ENCODE data around the gene STXBP4.

Gene STXBP4

GRCh38 chr17:55134486-55135157 is 166.1 kb downstream of the STXBP4 start:
- no peak for DNase-seq

GRCh38 chr17:55140809-55141208 is 172.2 kb downstream of the STXBP4 start:
- DNase-seq, result no peak

GRCh38 chr17:55144518-55144917 is 176.0 kb downstream of the STXBP4 start:
- DNase-seq, result no peak

GRCh38 chr17:55149485-55149884 is 180.9 kb downstream of the STXBP4 start:
- DNase-seq, result no peak

- DNase-seq, result no peak
Measured at GRCh38 chr17:55152236-55152635, 183.7 kb downstream of the STXBP4 start.

- no peak for DNase-seq
Measured at GRCh38 chr17:55154101-55154500, 185.5 kb downstream of the STXBP4 start.

- DNase-seq, result no peak
Measured at GRCh38 chr17:55155856-55156560, 187.4 kb downstream of the STXBP4 start.

- no peak for DNase-seq
Measured at GRCh38 chr17:55157165-55157564, 188.6 kb downstream of the STXBP4 start.

- DNase-seq, result no peak
Measured at GRCh38 chr17:55158439-55158838, 189.9 kb downstream of the STXBP4 start.

GRCh38 chr17:55159251-55159650 is 190.7 kb downstream of the STXBP4 start:
- DNase-seq, result no peak

GRCh38 chr17:55160501-55160900 is 191.9 kb downstream of the STXBP4 start:
- no peak for DNase-seq

GRCh38 chr17:55161935-55162555 is 193.5 kb downstream of the STXBP4 start:
- no peak for DNase-seq

GRCh38 chr17:55162556-55162946 is 194.0 kb downstream of the STXBP4 start:
- DNase-seq, result no peak

- no peak for DNase-seq
Measured at GRCh38 chr17:55163408-55163807, 194.8 kb downstream of the STXBP4 start.

- no peak for DNase-seq
Measured at GRCh38 chr17:55166506-55166905, 197.9 kb downstream of the STXBP4 start.

- no peak for DNase-seq
Measured at GRCh38 chr17:55167024-55167725, 198.6 kb downstream of the STXBP4 start.

GRCh38 chr17:55168958-55169687 is 200.6 kb downstream of the STXBP4 start:
- DNase-seq, result no peak

GRCh38 chr17:55171634-55172328 is 203.2 kb downstream of the STXBP4 start:
- no peak for DNase-seq

- no peak for DNase-seq
Measured at GRCh38 chr17:55172612-55173011, 204.0 kb downstream of the STXBP4 start.

GRCh38 chr17:55174133-55174532 is 205.6 kb downstream of the STXBP4 start:
- no peak for DNase-seq

GRCh38 chr17:55175788-55176427 is 207.3 kb downstream of the STXBP4 start:
- no peak for DNase-seq

Data from inflammatory macrophage treated with lipopolysaccharide for 1 hour (primary cell).